B cell (primary cell): Measurements from ENCODE around the gene HLA-F. TPM values are rescaled to one million over a fixed set of nuclear protein-coding genes. Genes with fewer than 3 reads are reported as not detected.
A peak's percentile ranks its signal among the peaks of the same experiment; 100 is the strongest.

ENCODE experiments used
- ATAC-seq: fragments of 200-7000 bp; cut with Tn5 transposase; one replicate; pipeline ENCODE4 v1.10.0; 2021; ENCODE audit warnings: low read depth, mild to moderate bottlenecking, moderate number of reproducible peaks, moderate library complexity
- CTCF ChIA-PET: fragments of 350-600 bp; sonication (Branson Sonifier 250); formaldehyde crosslinking; loops from one replicate; lab custom pipeline; 2021; ENCODE audit warnings: antibody characterized with exemption, inconsistent platforms; lab: Charles Lee
- POLR2A ChIA-PET: fragments of 350-600 bp; sonication (Branson Sonifier 250); formaldehyde crosslinking; loops from one replicate; lab custom pipeline; 2021; ENCODE audit warnings: antibody characterized with exemption; lab: Charles Lee
- DNase-seq: peaks from one replicate; pipeline ENCODE4 v3.0.0; 2013
- H2AFZ ChIP-seq: 2 replicates; pipeline ENCODE4 v1.6.1; 2012; ENCODE audit warnings: mild to moderate bottlenecking, low read depth, low read length; ENCODE audit not compliant: insufficient read depth, poor library complexity, severe bottlenecking
- H3K27ac ChIP-seq, 2 donors: 1 replicate in 1 of 2; 2 replicates in 1 of 2; pipeline ENCODE4 v1.5.1; 2012 to 2013; ENCODE audit warnings: low read length in 2 of 2, mild to moderate bottlenecking in 2 of 2, moderate library complexity in 1 of 2
- H3K27me3 ChIP-seq, 4 experiments: fragments of 200-600 bp in 1 of 4; sonication (generic) in 1 of 4; replicated peaks in 1 of 4; 1 replicate in 2 of 4; 2 replicates in 2 of 4; pipeline versions ENCODE4 v1.6.1 to v1.7.0; 2013 to 2016; ENCODE audit warnings: low read length in 3 of 4, mild to moderate bottlenecking in 2 of 4, mixed read lengths in 1 of 4, moderate library complexity in 1 of 4; ENCODE audit not compliant: insufficient read depth in 4 of 4, control insufficient read depth in 3 of 4; ENCODE audit errors: control extremely low read depth in 1 of 4
- H3K36me3 ChIP-seq, 2 experiments: replicated peaks in 1 of 2; 1 replicate in 1 of 2; 2 replicates in 1 of 2; pipeline versions ENCODE4 v1.6.1 to v1.7.1; 2013; ENCODE audit warnings: low read length in 1 of 2; ENCODE audit not compliant: insufficient read depth in 2 of 2, control insufficient read depth in 1 of 2; ENCODE audit errors: control extremely low read depth in 1 of 2, extremely low read depth in 1 of 2
- H3K4me1 ChIP-seq, 2 donors: fragments of 200-600 bp in 1 of 2; sonication (generic) in 1 of 2; 1 replicate in 1 of 2; 2 replicates in 1 of 2; pipeline versions ENCODE4 v1.5.1 to v1.6.1; 2013 to 2017; ENCODE audit warnings: low read length in 2 of 2; ENCODE audit not compliant: control insufficient read depth in 2 of 2, insufficient read depth in 2 of 2
- H3K4me2 ChIP-seq: replicated peaks from 2 replicates; pipeline ENCODE3; 2012; ENCODE audit warnings: mild to moderate bottlenecking, low read depth, low read length; ENCODE audit not compliant: poor library complexity, severe bottlenecking
- H3K4me3 ChIP-seq, 5 experiments: fragments of 200-600 bp in 1 of 5; sonication (generic) in 1 of 5; 1 replicate in 3 of 5; 2 replicates in 2 of 5; pipeline versions ENCODE4 v1.5.1 to v1.7.0; 2011 to 2016; ENCODE audit warnings: low read length in 4 of 5, mild to moderate bottlenecking in 4 of 5, low read depth in 2 of 5, control low read depth in 1 of 5, moderate library complexity in 1 of 5; ENCODE audit not compliant: insufficient read depth in 1 of 5; ENCODE audit errors: control extremely low read depth in 1 of 5, extremely low read depth in 1 of 5
- H3K79me2 ChIP-seq: fragments of 200-600 bp; sonication (generic); one replicate; pipeline ENCODE4 v1.6.0; 2016; ENCODE audit warnings: low read length; ENCODE audit not compliant: control insufficient read depth, insufficient read depth
- H3K9ac ChIP-seq: fragments of 200-600 bp; sonication (generic); 2 replicates; pipeline ENCODE4 v1.6.1; 2017; ENCODE audit warnings: mild to moderate bottlenecking, low read length, moderate library complexity
- H3K9me3 ChIP-seq, 3 donors: one replicate each; pipeline versions ENCODE4 v1.6.1 to v1.7.1; 2013; ENCODE audit warnings: low read length in 2 of 3; ENCODE audit not compliant: control insufficient read depth in 2 of 3, insufficient read depth in 1 of 3; ENCODE audit errors: control extremely low read depth in 1 of 3
- H4K20me1 ChIP-seq: 2 replicates; pipeline ENCODE4 v1.6.0; 2012; ENCODE audit warnings: mild to moderate bottlenecking, low read length; ENCODE audit not compliant: insufficient read depth, control insufficient read depth, poor library complexity, severe bottlenecking
- H3K27ac Mint-ChIP-seq: one replicate; pipeline ENCODE4 v1.8.0; 2021; ENCODE audit warnings: mixed read lengths
- H3K27me3 Mint-ChIP-seq: one replicate; pipeline ENCODE4 v1.8.0; 2021; ENCODE audit warnings: mixed read lengths
- H3K4me1 Mint-ChIP-seq: one replicate; pipeline ENCODE4 v1.8.0; 2021; ENCODE audit warnings: mixed read lengths
- H3K4me3 Mint-ChIP-seq: one replicate; pipeline ENCODE4 v1.8.0; 2021; ENCODE audit warnings: mixed read lengths
- H3K9me3 Mint-ChIP-seq: one replicate; pipeline ENCODE4 v1.8.0; 2022; ENCODE audit warnings: mixed read lengths; ENCODE audit not compliant: insufficient read depth
- CTCF ChIP-seq: fragments of 200-600 bp; IDR thresholded peaks from one replicate; pipeline ENCODE4 v1.8.0; 2022; ENCODE audit warnings: antibody characterized with exemption, mild to moderate bottlenecking
- EZH2 ChIP-seq: IDR thresholded peaks from 2 replicates; pipeline ENCODE4 v1.6.1; 2012; ENCODE audit warnings: borderline replicate concordance, low read depth, mild to moderate bottlenecking, moderate library complexity, low read length; ENCODE audit not compliant: insufficient read depth, poor library complexity, severe bottlenecking
- WGBS: methylation state at CpG from one replicate; pipeline ENCODE4 v1.1.5; 2013; ENCODE audit warnings: missing lambda C conversion rate; ENCODE audit not compliant: insufficient coverage; 5-methylcytosine and 5-hydroxymethylcytosine counted together
- intact Hi-C: fragments of 100-400 bp; cut with micrococcal nuclease; formaldehyde crosslinking; loops from one replicate; pipeline ENCODE4 v1.10.0; 2022
- polyA plus RNA-seq: library from polyadenylated mRNA; depleted of rRNA; stranded (reverse); fragments of >200 nt; gene quantifications from 2 replicates; pipeline ENCODE4 v1.2.3, GENCODE V29; 2012
- total RNA-seq, 2 donors: library from RNA; stranded (reverse); fragments of 120-200 nt in 1 of 2; gene quantifications; 1 replicate in 1 of 2; 2 replicates in 1 of 2; pipeline versions ENCODE4 v1.2.3 to v1.2.4, GENCODE V29; 2013 to 2022

The HLA-F gene
- total and polyA plus RNA-seq, 2 donors (not counting 1 experiment from before 2014, with no cell fraction given) = 895 to 1,409 TPM

DNA sequence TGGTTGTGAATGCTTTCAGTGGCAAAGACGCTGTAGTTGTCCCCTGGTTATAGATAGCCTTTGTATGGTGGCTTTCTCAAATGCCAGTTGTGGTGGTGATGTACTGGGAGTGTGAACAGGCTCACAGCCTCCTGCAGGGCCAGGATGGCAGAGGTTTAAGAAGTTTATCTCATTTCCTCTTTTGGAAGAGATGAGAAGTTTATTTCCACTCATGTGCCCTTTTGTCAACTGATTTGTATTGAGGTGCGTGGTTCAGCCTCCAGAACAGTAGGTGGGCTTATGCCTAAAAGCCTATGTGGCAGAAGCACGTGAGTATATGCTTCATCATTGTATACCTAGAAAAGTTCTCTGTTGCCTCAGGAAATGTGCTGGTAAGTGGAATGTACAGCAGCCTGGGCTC is 28.6 kb upstream of the HLA-F start:
- POLR2A ChIA-PET = no interaction called here
- no peaks in the 10 kb centered on the region for H3K36me3 ChIP-seq
- 27% methylated on average over 3 of the region's 3 CpGs for WGBS
- Mint-ChIP-seq H3K4me1 (peaks cover 3% of the 10 kb centered on the region), H3K27ac (peak overlapping the region; percentile 70), H3K27me3 (no peaks in the 10 kb centered on the region), H3K4me3 (no peak overlapping the region), H3K9me3 (no peaks in the 10 kb centered on the region)
- H3K4me2 ChIP-seq = no peak overlapping the region
- no peaks in the 10 kb centered on the region for H4K20me1 ChIP-seq
- ATAC-seq = peak; percentile 17
- no peak overlapping the region for H2AFZ ChIP-seq
- H3K27me3 ChIP-seq = no peaks in the 10 kb centered on the region
- DNase-seq = no peak
- H3K4me3 ChIP-seq = no peak overlapping the region
- no peaks in the 10 kb centered on the region for H3K79me2 ChIP-seq
- peaks cover 0 to 22% (median 2%) of the 10 kb centered on the region in 3 donors for H3K9me3 ChIP-seq
- CTCF ChIA-PET = interaction anchor here (0.6 to 2.5 kb wide), 3 partner anchors 11 to 137 kb away, joined by 3 to 9 read pairs (median 7); no protein-coding TSS in a partner anchor
- TF ChIP-seq EZH2 = no peak
- TF ChIP-seq CTCF = no peak
- H3K4me1 ChIP-seq = no peaks in the 10 kb centered on the region
- intact Hi-C loops = no loop called here
- no peak overlapping the region for H3K27ac ChIP-seq
- H3K9ac ChIP-seq = no peak overlapping the region

- no peaks in the 10 kb centered on the region for H3K27me3 ChIP-seq
- ChIA-PET CTCF (interaction anchor here (0.5 to 2.5 kb wide), 6 partner anchors 9 to 55 kb away, joined by 3 to 14 read pairs (median 5); no protein-coding TSS in a partner anchor), POLR2A (no interaction called here)
- H3K79me2 ChIP-seq = no peaks in the 10 kb centered on the region
- peaks cover 0 to 22% (median 2%) of the 10 kb centered on the region in 3 donors for H3K9me3 ChIP-seq
- Mint-ChIP-seq H3K4me3 (no peak overlapping the region), H3K4me1 (peaks cover 3% of the 10 kb centered on the region), H3K9me3 (no peaks in the 10 kb centered on the region), H3K27ac (no peak overlapping the region), H3K27me3 (peaks cover 4% of the 10 kb centered on the region)
- H3K4me1 ChIP-seq = no peaks in the 10 kb centered on the region
- no peak overlapping the region for H3K4me3 ChIP-seq
- no peak overlapping the region for H3K4me2 ChIP-seq
- intact Hi-C loops = no loop called here
- ATAC-seq (no peak), DNase-seq (no peak)
- H3K27ac ChIP-seq = no peak overlapping the region
- H2AFZ ChIP-seq = no peak overlapping the region
- H3K36me3 ChIP-seq = no peaks in the 10 kb centered on the region
- TF ChIP-seq EZH2 (no peak), CTCF (peak; percentile 18)
- no peaks in the 10 kb centered on the region for H4K20me1 ChIP-seq
- no peak overlapping the region for H3K9ac ChIP-seq
- WGBS = 75% methylated on average over 6 of the region's 10 CpGs
These were observed 26.8 kb upstream of the HLA-F start for GRCh38 chr6:29696147-29697125.
